GM19238 (cell line): ENCODE measurements around the gene C1QL1.

Experiments used
- DNase-seq: peaks from one replicate; pipeline ENCODE4 v3.0.0; 2011; ENCODE audit warnings: low spot score; ENCODE audit not compliant: insufficient read length

The C1QL1 gene

DNA sequence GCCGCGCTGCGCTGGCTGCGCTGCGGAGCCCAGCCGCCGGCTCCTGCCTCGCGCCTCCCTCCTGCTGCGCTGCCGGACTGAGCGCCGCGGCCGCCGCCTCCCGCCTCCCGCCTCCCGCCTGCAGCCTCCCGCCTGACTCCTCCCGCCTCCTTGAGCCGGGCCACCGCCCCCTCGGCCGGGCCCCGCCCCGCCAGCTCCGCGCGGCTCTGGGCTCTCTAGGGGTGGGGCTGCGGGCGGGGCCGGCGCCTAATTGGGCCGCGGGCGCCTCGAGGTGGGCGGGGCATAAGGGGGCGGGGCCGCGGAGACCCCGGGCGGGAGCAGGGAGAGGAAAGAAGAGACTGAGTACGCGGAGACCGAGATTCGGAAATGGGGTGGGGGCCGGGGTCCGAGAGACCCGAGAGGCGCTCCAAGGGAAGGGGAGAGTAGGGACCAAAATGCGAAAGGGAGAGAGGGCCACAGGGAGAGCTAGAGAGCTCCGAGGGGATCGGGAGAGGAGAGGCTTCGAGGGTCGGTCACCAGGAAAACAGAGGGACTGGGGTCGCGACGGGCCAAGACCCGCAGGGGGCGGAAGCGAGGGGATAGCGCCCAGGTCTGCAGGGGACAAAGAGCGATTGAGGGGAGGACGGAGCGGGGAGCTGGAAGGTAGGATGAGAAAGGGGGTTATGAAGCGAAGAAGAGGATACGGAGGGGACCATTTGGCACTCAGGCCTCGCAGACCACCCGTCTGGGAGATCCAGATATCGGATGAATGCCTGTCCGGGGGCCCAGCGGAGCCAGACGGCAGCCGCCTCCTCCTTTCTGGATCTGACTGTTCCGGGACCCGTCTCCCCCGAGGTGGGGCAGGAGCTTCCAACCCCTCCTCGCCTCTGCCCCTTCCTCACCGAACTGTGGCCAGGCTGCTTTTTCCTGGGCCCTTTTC, at the start of gene C1QL1:
Gene C1QL1, minus strand, starts transcription at position 79 of the 919 bp plus-strand sequence. CDS start 255 bp downstream, outside the sequence.
- peak; percentile 100 for DNase-seq

DNA sequence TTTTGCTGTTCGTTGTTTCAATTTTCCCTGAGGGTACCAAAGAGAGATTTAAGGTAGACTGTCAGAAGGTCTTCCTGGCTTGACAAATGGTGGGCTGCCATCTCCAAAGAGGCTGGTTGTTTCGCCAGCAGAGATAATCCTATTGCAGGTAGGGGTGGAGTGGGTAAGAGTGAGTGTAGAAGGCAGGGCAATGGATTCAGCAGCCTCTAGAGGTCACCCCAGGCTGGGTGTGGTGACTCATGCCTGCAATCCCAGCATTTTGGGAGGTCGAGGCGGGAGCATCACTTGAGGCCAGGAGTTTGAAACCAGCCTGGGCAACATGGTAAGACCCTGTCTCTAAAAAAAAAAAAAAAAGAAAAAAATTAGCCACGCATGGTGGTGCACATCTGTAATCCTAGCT, 48.7 kb upstream of the C1QL1 start:
- DNase-seq = no peak

DNA sequence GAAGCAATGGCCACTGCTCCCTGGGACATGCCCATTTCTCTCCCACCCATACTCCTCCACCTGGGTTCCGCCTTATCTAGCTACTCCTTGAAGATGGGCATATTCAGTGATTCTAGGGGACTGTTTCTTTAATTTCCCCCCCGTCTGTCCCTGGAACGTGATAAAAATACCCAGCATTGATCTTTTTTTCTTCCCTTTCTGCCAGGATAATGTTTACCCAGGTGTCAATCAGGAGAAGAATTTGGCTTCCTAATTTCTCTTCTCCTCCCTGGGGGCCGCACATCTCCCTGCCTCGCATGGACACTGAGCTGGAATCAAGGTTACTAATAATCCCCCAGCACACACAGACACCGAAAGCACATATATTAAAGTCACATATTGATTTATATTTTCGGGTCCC, 48.1 kb upstream of the C1QL1 start:
- no peak for DNase-seq

DNA sequence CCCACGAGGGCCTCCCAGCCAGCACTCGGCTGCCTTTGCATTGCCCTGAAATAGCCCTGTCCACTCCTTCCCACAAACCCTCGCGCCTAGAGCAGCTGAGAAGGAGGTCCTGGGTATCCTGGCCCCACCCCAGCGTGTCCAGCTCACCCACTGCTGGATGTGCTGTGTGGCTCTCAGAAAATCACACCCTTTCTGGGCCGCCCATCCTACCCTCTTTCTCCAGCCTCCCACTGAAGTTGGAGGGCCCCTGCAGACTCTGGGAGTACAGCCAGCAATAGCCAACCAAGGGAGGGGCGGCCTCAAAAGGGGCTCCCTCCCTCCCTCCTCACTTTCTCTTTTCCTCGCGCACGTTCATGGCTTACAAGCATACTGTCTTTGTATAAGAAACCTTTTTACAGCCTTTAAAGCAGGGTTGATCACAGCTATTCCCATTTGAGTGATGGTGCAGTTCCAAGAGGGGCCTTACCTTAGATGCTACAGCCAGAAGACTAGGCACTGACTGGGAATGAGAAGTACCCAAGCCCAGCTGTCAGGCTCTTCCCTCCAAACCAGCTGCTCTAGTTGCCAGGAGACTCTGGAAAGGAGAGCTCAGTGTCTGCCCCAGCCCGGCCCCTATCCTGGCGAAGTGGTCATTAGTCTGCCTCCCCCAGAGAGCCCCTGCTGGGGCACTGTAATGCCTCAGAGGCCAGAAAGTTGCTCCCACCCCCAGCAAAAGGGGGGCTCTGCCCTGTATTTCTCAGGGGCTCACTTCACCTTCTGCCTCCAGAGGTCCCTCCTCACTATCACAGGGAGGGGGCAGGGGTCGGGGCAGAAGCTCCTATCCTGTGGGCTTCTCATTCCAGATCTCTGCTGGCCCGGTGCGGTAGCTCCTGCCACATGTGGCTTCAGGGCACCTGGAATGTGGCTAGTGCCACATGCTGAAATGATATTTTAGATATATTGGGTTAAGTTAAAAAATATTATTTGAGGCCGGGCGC, 45.2 kb upstream of the C1QL1 start:
- DNase-seq = no peak

DNA sequence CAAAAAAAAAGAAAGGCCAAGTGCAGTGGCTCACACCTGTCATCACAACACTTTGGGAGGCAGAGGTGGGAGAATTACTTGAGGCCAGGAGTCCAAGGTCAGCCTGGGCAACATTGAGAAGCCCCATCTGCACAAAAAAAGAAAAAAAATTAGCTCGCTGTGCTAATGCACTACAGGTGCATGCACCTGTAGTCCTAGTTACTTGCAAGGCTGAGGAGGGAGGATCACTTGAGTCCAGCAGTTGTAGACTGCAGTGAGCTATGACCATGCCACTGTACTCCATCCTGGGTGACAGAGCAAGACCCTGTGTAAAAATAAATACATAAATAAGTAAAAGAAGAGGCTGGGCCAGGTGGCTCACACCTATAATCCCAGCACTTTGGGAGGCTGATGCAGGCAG, 43.7 kb upstream of the C1QL1 start:
- no peak for DNase-seq

DNA sequence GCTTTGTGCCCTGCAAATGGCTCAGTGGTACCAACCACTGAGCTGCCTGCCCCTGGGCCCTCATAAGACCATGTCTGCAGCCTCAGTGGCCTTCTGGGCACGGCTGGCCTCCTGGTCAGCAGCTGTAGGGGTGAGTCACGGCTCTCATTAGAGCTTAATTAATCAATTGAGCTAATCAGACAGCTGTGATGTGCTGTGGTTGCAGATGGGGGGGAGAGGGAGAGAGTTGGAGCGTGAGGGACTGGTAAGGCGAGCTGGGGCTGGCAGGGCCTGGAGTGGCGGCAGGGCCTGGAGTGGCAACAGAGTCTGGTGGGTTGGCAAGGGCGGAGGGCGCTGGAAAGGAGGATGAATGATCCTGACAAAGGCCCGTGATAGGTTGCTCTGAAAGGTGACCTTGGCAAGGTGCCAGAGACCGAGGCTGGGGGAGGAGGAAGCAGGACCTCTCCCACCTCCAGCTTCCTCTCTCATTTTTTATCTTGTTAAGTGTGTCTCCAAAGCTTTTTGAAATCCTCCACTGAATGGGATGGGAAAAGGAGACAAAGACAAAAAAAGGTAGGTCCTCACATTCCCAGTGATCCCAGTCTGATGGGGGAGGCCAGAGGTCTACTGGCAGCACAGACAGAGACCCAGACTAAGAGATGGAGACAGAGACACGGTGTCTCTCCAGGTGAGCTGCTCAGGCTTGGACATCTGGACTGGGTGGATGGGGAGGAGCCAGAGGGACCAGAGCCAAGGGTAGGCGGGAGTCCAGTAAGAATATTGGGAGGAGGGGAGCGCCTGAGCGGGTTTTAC, 41.8 kb upstream of the C1QL1 start:
- no peak for DNase-seq

DNA sequence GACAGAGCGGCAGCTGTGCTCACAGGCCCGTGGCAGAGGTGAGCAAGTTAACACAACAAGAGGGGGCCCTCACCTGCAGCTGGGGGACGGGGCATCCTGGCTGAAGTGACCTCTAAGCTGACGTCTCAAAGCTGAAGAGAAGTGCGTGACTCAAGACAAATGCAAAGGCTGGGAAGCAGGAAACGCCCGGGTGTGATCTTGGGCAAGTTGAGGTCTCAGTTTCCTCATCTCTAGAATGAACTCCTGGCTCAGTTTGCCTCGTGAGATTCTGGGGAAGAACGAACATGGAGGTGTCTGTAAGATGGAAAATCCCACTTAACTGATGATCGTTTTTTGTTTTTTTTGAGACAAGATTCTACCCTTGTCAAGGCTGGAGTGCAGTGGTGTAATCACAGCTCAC, 40.1 kb upstream of the C1QL1 start:
- DNase-seq = no peak

DNA sequence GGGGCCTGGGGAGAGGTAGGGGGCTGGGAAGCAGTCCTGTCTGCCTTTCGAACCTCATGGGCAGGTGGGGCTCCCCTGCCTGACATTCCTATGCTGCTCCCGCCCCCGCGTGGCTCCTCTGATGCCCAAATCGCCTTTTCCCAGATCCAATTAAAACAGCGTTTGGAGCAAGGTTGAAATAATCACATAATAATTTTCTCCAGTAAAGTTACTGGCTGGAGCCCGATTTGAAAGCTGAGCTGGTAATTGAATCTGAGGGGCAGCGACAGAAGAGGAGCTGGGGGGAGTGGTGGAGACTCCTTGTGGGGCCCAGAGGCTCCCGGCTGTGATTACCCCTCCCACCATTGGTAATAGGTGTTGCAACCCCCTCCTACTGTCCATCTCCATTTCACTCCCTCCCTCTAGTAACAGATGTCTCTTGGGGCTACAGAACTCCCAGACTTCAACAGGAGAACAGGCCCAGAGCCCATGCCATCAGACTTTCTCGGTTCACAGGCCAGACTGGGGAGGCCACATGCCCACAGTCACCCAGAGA, 38.9 kb upstream of the C1QL1 start:
- no peak for DNase-seq

DNA sequence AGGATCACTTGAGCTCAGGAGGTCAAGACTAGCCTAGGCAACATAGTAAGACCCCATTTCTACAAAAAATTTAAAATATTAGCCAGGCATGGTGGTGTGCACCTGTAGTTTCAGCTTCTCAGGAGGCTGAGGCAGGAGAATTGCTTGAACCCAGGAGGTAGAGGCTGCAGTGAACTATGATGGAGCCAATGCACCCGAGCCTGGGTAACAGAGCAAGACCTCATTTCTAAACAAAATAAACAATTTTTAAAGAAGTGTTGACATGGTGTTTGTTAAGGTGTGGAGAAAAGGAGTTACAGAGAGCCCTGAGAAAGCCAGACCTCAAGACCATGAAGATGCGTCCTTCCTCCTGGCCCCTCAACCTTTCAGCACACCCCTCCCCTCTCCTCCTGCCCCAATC, 37.6 kb upstream of the C1QL1 start:
- DNase-seq = no peak

DNA sequence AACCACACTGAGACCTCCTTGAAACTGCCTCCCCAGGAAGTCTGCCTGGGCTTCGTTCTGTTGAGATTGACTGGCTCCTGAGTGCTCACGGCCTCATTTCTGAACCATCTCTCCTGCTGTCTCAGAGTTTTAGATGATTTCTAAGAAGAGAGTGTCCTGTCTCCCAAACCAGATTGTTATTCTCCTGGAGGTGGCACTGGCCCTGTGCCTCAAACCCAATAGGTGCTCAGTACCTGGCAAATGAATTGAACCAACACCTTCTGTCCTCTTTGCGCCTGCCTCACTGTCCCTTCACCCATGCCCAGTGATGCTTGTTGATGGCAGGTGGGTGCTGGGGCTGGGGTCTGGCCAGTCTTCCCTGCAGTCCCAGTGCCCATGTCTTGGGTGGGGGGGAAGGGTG, 36.3 kb upstream of the C1QL1 start:
- no peak for DNase-seq

DNA sequence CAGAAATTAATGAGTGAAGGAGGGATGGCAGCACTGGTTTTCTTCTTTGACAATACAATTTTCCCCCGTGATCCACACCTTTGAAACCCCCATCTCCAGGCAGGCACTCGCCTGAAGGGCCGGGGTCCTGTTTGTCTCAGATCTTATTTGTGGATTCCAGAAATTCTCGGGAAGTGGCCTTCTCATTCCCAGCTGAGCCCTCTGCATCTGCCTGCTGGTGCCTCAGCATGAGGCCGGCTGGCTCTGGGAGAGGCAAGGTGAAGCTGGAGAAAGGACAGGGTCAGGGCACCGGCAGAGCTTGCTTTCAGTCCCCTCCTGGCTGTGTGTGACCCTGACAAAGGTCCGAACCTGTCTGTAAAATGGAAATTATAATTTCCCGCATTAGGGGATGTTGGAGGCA, 35.8 kb upstream of the C1QL1 start:
- no peak for DNase-seq

DNA sequence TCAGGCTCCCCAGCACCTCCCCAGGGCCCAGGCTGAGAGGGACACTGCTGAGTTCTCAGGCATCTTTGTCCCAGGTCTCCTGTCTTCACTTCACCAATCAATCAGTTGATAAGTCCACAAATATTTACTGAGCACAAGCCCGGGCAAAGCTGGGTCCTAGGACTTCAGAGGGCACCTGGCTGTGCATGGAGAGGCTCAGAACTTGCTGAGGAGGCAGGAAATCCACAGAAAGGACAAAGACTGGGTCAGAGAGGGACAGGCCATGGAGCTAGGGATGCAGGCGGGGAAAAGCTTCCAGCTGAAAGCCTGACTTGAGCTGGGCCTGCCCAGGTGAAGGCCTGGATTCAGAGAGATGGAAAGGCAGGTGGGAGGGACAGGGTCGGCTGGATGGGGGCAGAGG, 33.2 kb upstream of the C1QL1 start:
- DNase-seq = no peak

DNA sequence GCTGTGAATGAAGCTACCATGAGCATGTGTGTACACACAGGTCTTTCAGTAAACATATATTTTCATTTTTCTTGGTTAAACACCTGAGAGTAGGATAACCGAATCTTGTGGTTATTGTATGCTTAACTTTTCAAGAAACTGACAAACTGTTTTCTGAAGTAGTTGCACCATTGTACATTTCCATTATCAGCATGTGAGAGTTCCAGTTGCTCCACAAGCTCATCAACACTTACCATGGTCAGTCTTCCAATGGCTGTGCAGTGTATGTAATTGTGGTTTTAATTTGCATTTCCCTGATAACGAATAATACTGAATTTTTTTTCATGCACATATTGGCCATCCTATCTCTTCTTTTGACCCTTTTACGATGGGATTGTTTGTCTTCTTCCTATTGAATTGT, 31.3 kb upstream of the C1QL1 start:
- no peak for DNase-seq

DNA sequence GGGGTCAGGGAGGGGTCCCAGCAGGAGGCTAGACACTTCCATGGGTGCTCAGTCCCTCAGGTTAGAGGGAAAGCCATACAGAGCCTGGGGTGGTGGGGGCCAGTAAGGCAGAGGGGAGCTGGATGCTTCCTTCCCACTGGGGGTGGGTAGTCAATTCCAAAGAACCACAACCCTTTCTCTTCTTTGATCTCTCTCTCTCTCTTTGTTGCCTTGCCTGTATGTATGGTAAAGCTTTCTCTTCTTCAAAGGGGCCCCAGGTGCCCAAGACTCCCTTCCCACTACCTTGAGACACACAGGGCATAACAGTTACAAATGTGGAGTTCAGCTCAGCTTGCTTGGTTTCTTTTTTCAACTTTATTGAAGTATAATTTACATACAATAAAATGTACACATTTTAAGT, 30.5 kb upstream of the C1QL1 start:
- DNase-seq = no peak

DNA sequence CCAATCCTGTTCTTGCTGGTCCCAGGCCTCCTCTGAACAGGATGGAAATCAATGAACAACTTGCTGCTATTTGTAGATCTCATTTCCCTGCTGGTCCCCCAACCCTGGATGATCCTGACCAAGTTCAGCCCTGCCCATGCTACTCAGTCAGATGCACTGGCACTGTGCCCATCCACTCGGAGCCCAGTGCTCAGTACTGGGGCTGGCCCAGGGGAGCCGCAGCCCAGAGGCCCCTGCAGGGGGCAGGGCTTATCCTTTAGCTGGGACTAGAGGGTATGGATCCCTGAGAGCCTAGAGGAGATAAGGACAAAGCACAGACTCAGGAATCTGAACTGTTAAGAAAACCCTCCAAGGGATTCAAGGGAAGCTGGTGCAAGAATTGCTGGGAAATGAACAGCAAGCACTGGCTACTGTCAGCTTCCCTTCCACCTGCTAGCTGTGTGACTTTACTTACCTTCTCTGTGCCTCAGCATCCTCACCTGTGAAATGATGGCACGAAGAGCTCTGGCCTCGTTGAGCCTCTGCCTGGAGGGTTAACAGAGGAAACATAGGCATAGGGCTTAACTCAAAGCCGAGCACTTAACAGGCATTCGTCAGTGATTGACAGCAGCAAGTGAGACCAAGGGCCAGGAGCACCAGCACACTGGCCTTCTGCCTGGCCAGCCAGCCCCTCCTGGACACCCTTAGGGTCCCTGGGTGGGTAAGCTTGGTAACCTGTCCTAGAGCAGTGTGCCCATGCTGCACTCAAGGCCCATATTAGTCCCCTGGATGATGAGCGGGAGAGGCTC, 29.8 kb upstream of the C1QL1 start:
- DNase-seq = no peak

DNA sequence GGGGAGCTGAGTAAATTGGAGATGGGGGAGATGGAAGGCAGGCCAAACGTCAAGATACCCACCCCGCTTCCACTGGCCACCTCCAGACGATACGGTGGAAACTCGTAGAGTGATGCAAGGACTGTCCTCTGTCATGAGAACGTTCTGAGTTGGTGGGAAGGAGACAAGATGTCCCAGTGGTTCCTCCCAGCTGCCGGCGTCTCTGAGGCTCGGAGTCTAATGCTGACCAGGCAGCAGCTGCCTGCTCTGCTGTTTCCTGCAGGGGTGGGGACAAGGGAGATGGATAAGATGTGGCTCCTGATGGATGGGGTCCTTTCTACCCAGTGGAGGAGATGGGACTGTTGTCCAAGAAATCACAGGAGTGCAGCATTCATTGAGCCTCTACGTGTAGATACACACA, 28.2 kb upstream of the C1QL1 start:
- no peak for DNase-seq

DNA sequence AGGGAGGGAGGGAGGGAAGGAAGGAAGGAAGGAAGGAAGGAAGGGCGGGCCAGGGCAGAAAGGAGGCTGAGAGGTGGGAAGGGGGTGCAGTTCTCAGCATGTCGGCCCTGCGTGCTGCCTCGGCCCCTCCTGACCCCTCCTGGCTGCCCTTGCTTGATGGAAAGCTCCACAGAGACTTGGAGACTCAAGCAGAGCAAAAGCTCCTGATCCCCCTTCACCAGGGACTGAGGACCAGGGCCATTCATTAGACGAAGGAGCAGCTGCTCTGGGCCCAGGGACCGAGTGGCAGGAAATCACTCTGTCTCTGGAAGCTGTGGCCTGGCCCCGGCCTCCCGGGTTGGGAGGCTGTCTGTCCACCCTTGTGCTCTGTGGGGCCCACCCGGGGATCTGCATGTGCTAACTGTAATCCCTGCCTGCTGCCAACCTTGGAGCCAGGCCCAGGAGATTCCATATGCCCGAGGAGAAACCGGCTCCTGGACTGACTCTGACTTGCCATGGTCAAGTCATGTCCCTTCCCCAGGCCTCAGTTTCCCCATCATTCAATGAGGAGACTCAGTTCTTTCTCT, 27.4 kb upstream of the C1QL1 start:
- no peak for DNase-seq

DNA sequence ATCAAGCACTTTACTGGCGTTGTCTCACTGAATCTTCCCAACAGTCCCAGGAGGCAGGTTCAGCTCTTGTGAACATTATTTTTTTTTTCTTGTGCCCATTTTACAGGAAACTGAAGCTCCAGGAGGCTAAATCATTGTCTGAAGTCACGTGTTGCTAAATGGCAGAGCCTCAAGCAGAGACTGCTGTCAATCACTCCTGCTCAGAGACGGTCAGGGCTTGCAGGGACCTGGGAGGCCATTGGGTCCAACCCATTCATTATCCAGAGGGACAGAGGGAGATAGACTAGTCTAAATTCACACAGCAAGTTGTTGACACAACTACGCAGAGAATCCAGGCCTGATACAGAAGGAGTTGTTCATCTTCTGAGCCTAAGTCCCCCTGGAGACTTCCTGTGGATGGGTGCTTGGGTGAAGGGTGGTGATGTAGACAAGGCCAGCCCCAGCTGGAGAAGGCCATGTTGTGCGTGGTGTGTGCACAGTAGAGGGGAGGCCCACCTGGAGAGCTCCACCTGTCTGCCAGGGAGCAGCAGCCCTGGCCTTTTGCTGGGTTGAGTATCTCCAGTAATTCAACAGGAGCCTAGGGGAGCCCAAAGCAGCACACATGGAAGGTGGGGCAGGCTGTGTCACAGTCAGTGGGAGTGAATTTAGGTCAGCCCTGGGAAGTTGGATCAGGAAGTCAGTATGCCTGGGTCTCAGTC, 24.3 kb upstream of the C1QL1 start:
- no peak for DNase-seq

DNA sequence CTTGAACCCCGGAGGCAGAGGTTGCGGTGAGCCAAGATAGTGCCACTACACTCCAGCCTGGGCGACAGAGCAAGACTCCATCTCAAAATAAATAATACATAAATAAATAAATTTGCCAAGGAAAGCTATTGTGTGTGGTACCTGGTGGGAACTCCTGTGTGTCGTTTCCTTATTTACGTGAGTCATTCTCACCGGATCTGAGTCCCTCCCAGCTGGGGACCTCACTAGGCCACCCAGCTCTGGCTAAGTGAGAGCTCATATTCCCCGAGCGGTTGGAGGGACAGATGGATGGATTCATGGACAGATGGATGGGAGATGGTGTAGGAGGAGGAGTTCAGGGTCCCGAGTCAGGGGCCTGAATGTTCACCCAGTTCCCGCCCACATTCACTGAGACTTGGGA, 22.9 kb upstream of the C1QL1 start:
- no peak for DNase-seq
